ENCODE data around the gene LRCH1.

The LRCH1 gene

DNA sequence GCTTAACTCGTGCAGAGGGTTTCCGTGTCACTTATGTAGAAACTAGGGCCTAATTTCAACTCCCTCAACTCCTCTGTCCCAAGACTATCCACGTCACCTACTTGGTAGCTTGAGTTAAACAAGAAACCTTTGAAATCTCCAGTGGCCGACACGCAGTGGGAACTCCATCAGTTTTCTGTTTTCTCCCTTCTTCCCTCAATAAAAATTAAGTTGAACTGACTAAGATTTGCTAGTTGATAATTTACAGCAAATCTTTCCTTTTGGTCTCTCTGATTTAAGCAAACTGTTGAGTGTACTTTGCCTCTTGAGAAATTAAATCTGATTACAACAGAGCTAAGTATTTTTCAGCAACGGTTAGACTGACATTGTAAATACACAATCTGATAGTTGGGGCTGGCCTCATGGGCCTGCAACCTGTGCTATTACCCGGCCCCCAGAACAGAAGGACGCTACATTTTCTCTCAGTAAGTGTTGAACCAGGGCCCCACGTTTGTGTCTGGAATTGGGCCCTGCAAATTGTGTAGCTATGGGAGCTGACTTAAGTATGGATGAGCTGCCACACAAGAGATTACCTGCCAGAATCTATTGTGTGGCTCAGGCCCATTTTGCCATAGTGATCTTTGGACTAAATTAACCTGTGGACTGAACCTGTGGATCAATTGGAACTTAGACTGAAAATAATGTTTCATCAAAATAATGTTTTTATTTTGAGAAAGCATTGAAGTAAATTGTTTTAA lies 244.7 kb downstream of the LRCH1 start:
- Mint-ChIP-seq H3K4me1 (peaks cover 31% of the 10 kb centered on the region), H3K9me3 (no peaks in the 10 kb centered on the region), H3K27ac (ENCODE audit: low read depth) (peak overlapping the region; percentile 94), H3K4me3 (peak overlapping the region; percentile 98), H3K36me3 (ENCODE audit: insufficient read depth) (peaks cover 6% of the 10 kb centered on the region), H3K27me3 (no peaks in the 10 kb centered on the region)
- no peak for DNase-seq (ENCODE audit: low spot score in 2 of 2)
- no peak for ATAC-seq (replicated peaks; ENCODE audit: extremely low read depth, poor library complexity, severe bottlenecking)

- Mint-ChIP-seq H3K4me1 (peaks cover 25% of the 10 kb centered on the region), H3K4me3 (no peak overlapping the region), H3K27ac (ENCODE audit: low read depth) (no peak overlapping the region), H3K36me3 (ENCODE audit: insufficient read depth) (peaks cover 6% of the 10 kb centered on the region), H3K27me3 (no peaks in the 10 kb centered on the region), H3K9me3 (no peaks in the 10 kb centered on the region)
- ATAC-seq (replicated peaks; ENCODE audit: extremely low read depth, poor library complexity, severe bottlenecking): no peak
- no peak for DNase-seq (ENCODE audit: low spot score in 2 of 2)
Measured at GRCh38 chr13:46799139-46799538, 246.2 kb downstream of the LRCH1 start.

DNA sequence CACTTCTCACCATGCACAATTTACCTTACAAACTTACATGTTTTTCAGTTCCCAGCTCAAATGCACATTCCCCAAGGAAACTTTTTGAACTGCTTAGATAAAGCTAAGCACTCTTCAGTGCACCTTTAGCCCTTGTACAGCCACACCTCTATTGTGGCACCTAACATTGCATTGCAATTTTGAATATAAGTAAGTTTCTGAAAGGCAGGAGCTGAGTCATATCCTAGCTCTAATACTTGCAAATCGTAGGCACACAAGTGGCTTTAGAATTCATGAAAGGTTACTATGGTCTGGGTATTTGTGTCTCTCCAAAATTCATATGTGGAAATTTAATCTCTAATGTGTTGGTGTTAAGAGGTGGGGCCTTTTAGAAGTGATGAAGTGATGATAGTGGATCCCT lies 248.9 kb downstream of the LRCH1 start:
- ATAC-seq (replicated peaks; ENCODE audit: extremely low read depth, poor library complexity, severe bottlenecking) (no peak), DNase-seq (ENCODE audit: low spot score in 2 of 2) (no peak)
- Mint-ChIP-seq H3K9me3 (no peaks in the 10 kb centered on the region), H3K27me3 (no peaks in the 10 kb centered on the region), H3K4me3 (no peak overlapping the region), H3K36me3 (ENCODE audit: insufficient read depth) (peaks cover 6% of the 10 kb centered on the region), H3K4me1 (peaks cover 9% of the 10 kb centered on the region), H3K27ac (ENCODE audit: low read depth) (no peak overlapping the region)

Data from central memory CD8-positive, alpha-beta T cell (primary cell).